ENCODE results near the gene CDH4.

The CDH4 gene

GRCh38 chr20:61664556-61665320, 412.7 kb downstream of the CDH4 start:
- Histone ChIP-seq H3K27me3 (ENCODE audit: control insufficient read depth in 1 of 2, insufficient read depth in 2 of 2, low read length in 2 of 2) (no peaks in the 10 kb centered on the region), H3K27ac (ENCODE audit: low read depth, low read length) (no peak overlapping the region), H3K4me3 (ENCODE audit: low read depth in 1 of 2, low read length in 2 of 2) (no peak overlapping the region), H3K36me3 (ENCODE audit: control insufficient read depth in 1 of 2, insufficient read depth in 2 of 2, low read length in 2 of 2) (no peaks in the 10 kb centered on the region), H3K9me3 (ENCODE audit: control insufficient read depth in 1 of 2, low read length in 2 of 2) (no peaks in the 10 kb centered on the region), H3K4me1 (ENCODE audit: control insufficient read depth in 1 of 2, insufficient read depth in 2 of 2, low read length in 2 of 2) (no peaks in the 10 kb centered on the region), H3K9ac (ENCODE audit: low read depth in 1 of 2, low read length in 2 of 2) (no peak overlapping the region)

- Histone ChIP-seq H3K9me3 (ENCODE audit: control insufficient read depth in 1 of 2, low read length in 2 of 2) (no peaks in the 10 kb centered on the region), H3K27me3 (ENCODE audit: control insufficient read depth in 1 of 2, insufficient read depth in 2 of 2, low read length in 2 of 2) (no peaks in the 10 kb centered on the region), H3K9ac (ENCODE audit: low read depth in 1 of 2, low read length in 2 of 2) (no peak overlapping the region), H3K4me1 (ENCODE audit: control insufficient read depth in 1 of 2, insufficient read depth in 2 of 2, low read length in 2 of 2) (no peaks in the 10 kb centered on the region), H3K27ac (ENCODE audit: low read depth, low read length) (no peak overlapping the region), H3K36me3 (ENCODE audit: control insufficient read depth in 1 of 2, insufficient read depth in 2 of 2, low read length in 2 of 2) (no peaks in the 10 kb centered on the region), H3K4me3 (ENCODE audit: low read depth in 1 of 2, low read length in 2 of 2) (no peak overlapping the region)
These were observed 413.7 kb downstream of the CDH4 start for GRCh38 chr20:61665528-61666470.

- H3K9me3 ChIP-seq (ENCODE audit: control insufficient read depth in 1 of 2, low read length in 2 of 2): no peaks in the 10 kb centered on the region
- no peaks in the 10 kb centered on the region for H3K27me3 ChIP-seq (ENCODE audit: control insufficient read depth in 1 of 2, insufficient read depth in 2 of 2, low read length in 2 of 2)
- no peaks in the 10 kb centered on the region for H3K4me1 ChIP-seq (ENCODE audit: control insufficient read depth in 1 of 2, insufficient read depth in 2 of 2, low read length in 2 of 2)
- H3K36me3 ChIP-seq (ENCODE audit: control insufficient read depth in 1 of 2, insufficient read depth in 2 of 2, low read length in 2 of 2): no peaks in the 10 kb centered on the region
- H3K9ac ChIP-seq (ENCODE audit: low read depth in 1 of 2, low read length in 2 of 2): no peak overlapping the region
- no peak overlapping the region for H3K27ac ChIP-seq (ENCODE audit: low read depth, low read length)
- no peak overlapping the region for H3K4me3 ChIP-seq (ENCODE audit: low read depth in 1 of 2, low read length in 2 of 2)
These were observed 414.4 kb downstream of the CDH4 start for GRCh38 chr20:61666471-61666832.

GRCh38 chr20:61667056-61667792, 415.2 kb downstream of the CDH4 start:
- no peak overlapping the region for H3K4me3 ChIP-seq (ENCODE audit: low read depth in 1 of 2, low read length in 2 of 2)
- no peaks in the 10 kb centered on the region for H3K27me3 ChIP-seq (ENCODE audit: control insufficient read depth in 1 of 2, insufficient read depth in 2 of 2, low read length in 2 of 2)
- no peaks in the 10 kb centered on the region for H3K4me1 ChIP-seq (ENCODE audit: control insufficient read depth in 1 of 2, insufficient read depth in 2 of 2, low read length in 2 of 2)

GRCh38 chr20:61668065-61668650, 416.1 kb downstream of the CDH4 start:
- H3K9ac ChIP-seq (ENCODE audit: low read depth in 1 of 2, low read length in 2 of 2): no peak overlapping the region
- H3K27ac ChIP-seq (ENCODE audit: low read depth, low read length): no peak overlapping the region
- H3K36me3 ChIP-seq (ENCODE audit: control insufficient read depth in 1 of 2, insufficient read depth in 2 of 2, low read length in 2 of 2): no peaks in the 10 kb centered on the region
- H3K9me3 ChIP-seq (ENCODE audit: control insufficient read depth in 1 of 2, low read length in 2 of 2): no peaks in the 10 kb centered on the region
- no peaks in the 10 kb centered on the region for H3K27me3 ChIP-seq (ENCODE audit: control insufficient read depth in 1 of 2, insufficient read depth in 2 of 2, low read length in 2 of 2)
- H3K4me3 ChIP-seq (ENCODE audit: low read depth in 1 of 2, low read length in 2 of 2): no peak overlapping the region
- H3K4me1 ChIP-seq (ENCODE audit: control insufficient read depth in 1 of 2, insufficient read depth in 2 of 2, low read length in 2 of 2): no peaks in the 10 kb centered on the region

More at GRCh38 chr20:61667056-61667792, 415.2 kb downstream of the CDH4 start:
- H3K36me3 ChIP-seq (ENCODE audit: control insufficient read depth in 1 of 2, insufficient read depth in 2 of 2, low read length in 2 of 2): no peaks in the 10 kb centered on the region
- no peak overlapping the region for H3K9ac ChIP-seq (ENCODE audit: low read depth in 1 of 2, low read length in 2 of 2)
- H3K27ac ChIP-seq (ENCODE audit: low read depth, low read length): no peak overlapping the region
- H3K9me3 ChIP-seq (ENCODE audit: control insufficient read depth in 1 of 2, low read length in 2 of 2): no peaks in the 10 kb centered on the region

- Histone ChIP-seq H3K36me3 (ENCODE audit: control insufficient read depth in 1 of 2, insufficient read depth in 2 of 2, low read length in 2 of 2) (no peaks in the 10 kb centered on the region), H3K27me3 (ENCODE audit: control insufficient read depth in 1 of 2, insufficient read depth in 2 of 2, low read length in 2 of 2) (no peaks in the 10 kb centered on the region), H3K9me3 (ENCODE audit: control insufficient read depth in 1 of 2, low read length in 2 of 2) (no peaks in the 10 kb centered on the region), H3K4me3 (ENCODE audit: low read depth in 1 of 2, low read length in 2 of 2) (no peak overlapping the region), H3K4me1 (ENCODE audit: control insufficient read depth in 1 of 2, insufficient read depth in 2 of 2, low read length in 2 of 2) (no peaks in the 10 kb centered on the region), H3K27ac (ENCODE audit: low read depth, low read length) (no peak overlapping the region), H3K9ac (ENCODE audit: low read depth in 1 of 2, low read length in 2 of 2) (no peak overlapping the region)
These were observed 416.9 kb downstream of the CDH4 start for GRCh38 chr20:61668771-61669503.

- no peaks in the 10 kb centered on the region for H3K9me3 ChIP-seq (ENCODE audit: control insufficient read depth in 1 of 2, low read length in 2 of 2)
- H3K27me3 ChIP-seq (ENCODE audit: control insufficient read depth in 1 of 2, insufficient read depth in 2 of 2, low read length in 2 of 2): no peaks in the 10 kb centered on the region
- no peak overlapping the region for H3K9ac ChIP-seq (ENCODE audit: low read depth in 1 of 2, low read length in 2 of 2)
- H3K4me3 ChIP-seq (ENCODE audit: low read depth in 1 of 2, low read length in 2 of 2): no peak overlapping the region
- H3K36me3 ChIP-seq (ENCODE audit: control insufficient read depth in 1 of 2, insufficient read depth in 2 of 2, low read length in 2 of 2): no peaks in the 10 kb centered on the region
- no peaks in the 10 kb centered on the region for H3K4me1 ChIP-seq (ENCODE audit: control insufficient read depth in 1 of 2, insufficient read depth in 2 of 2, low read length in 2 of 2)
- no peak overlapping the region for H3K27ac ChIP-seq (ENCODE audit: low read depth, low read length)
These were observed 418.2 kb downstream of the CDH4 start for GRCh38 chr20:61670274-61670673.

GRCh38 chr20:61671559-61671958, 419.5 kb downstream of the CDH4 start:
- Histone ChIP-seq H3K4me3 (ENCODE audit: low read depth in 1 of 2, low read length in 2 of 2) (no peak overlapping the region), H3K27ac (ENCODE audit: low read depth, low read length) (no peak overlapping the region), H3K36me3 (ENCODE audit: control insufficient read depth in 1 of 2, insufficient read depth in 2 of 2, low read length in 2 of 2) (no peaks in the 10 kb centered on the region), H3K9ac (ENCODE audit: low read depth in 1 of 2, low read length in 2 of 2) (no peak overlapping the region), H3K9me3 (ENCODE audit: control insufficient read depth in 1 of 2, low read length in 2 of 2) (no peaks in the 10 kb centered on the region), H3K4me1 (ENCODE audit: control insufficient read depth in 1 of 2, insufficient read depth in 2 of 2, low read length in 2 of 2) (no peaks in the 10 kb centered on the region), H3K27me3 (ENCODE audit: control insufficient read depth in 1 of 2, insufficient read depth in 2 of 2, low read length in 2 of 2) (no peaks in the 10 kb centered on the region)

GRCh38 chr20:61673152-61673847, 421.2 kb downstream of the CDH4 start:
- Histone ChIP-seq H3K36me3 (ENCODE audit: control insufficient read depth in 1 of 2, insufficient read depth in 2 of 2, low read length in 2 of 2) (no peaks in the 10 kb centered on the region), H3K4me3 (ENCODE audit: low read depth in 1 of 2, low read length in 2 of 2) (no peak overlapping the region), H3K27ac (ENCODE audit: low read depth, low read length) (no peak overlapping the region), H3K9me3 (ENCODE audit: control insufficient read depth in 1 of 2, low read length in 2 of 2) (no peaks in the 10 kb centered on the region), H3K4me1 (ENCODE audit: control insufficient read depth in 1 of 2, insufficient read depth in 2 of 2, low read length in 2 of 2) (no peaks in the 10 kb centered on the region), H3K27me3 (ENCODE audit: control insufficient read depth in 1 of 2, insufficient read depth in 2 of 2, low read length in 2 of 2) (no peaks in the 10 kb centered on the region), H3K9ac (ENCODE audit: low read depth in 1 of 2, low read length in 2 of 2) (no peak overlapping the region)
